ENCODE measurements around the gene CD9. TPM values are rescaled to one million over a fixed set of nuclear protein-coding genes. Genes with fewer than 3 reads are reported as not detected.

Gene CD9
- total and polyA plus RNA-seq, 2 donors (not counting 3 experiments of a cell fraction or from before 2014, with no cell fraction given): 379 to 1,225 TPM

GRCh38 chr12:6202846-6203245, 2.6 kb downstream of the CD9 start:
- H3K4me1 ChIP-seq (ENCODE audit: control insufficient read depth, extremely low read depth, insufficient read depth, low read length): peaks cover 57% of the 10 kb centered on the region
- DNase-seq (ENCODE audit: low read depth, low spot score) (no peak), FAIRE-seq (peak; percentile 72)
- BruUV-seq (replicated peaks): no TSS peak
- dilution Hi-C loops (cut with MboI; ENCODE audit: extremely low pct_ligation_motif_present, low sequenced_read_pairs): no loop called here
- peaks cover 76% of the 10 kb centered on the region for H3K79me2 ChIP-seq (ENCODE audit: control insufficient read depth, insufficient read depth, low read length)
- CTCF ChIA-PET: interaction anchor here (0.6 to 4.1 kb wide), 10 partner anchors 11 to 92 kb away, joined by 3 to 31 read pairs (median 7); no protein-coding TSS in a partner anchor
- no peaks in the 10 kb centered on the region for H3K9me1 ChIP-seq (replicated peaks; ENCODE audit: control insufficient read depth, extremely low read depth, insufficient read depth, low read length)
- POLR2A ChIA-PET: interaction anchor here (0.5 to 1.7 kb wide), 4 partner anchors 13 to 75 kb away, joined by 3 to 5 read pairs (median 4); no protein-coding TSS in a partner anchor
- H3K36me3 ChIP-seq (ENCODE audit: control insufficient read depth in 2 of 2, extremely low read depth in 1 of 2, insufficient read depth in 2 of 2, low read length in 2 of 2): peaks cover 0 to 4% of the 10 kb centered on the region in 2 experiments
- no peaks in the 10 kb centered on the region for H4K20me1 ChIP-seq (replicated peaks; ENCODE audit: control insufficient read depth, extremely low read depth, insufficient read depth, low read length)
- no peaks in the 10 kb centered on the region for H3K27me3 ChIP-seq (ENCODE audit: control insufficient read depth in 2 of 2, insufficient read depth in 2 of 2, low read length in 2 of 2)
- intact Hi-C loops (cut with micrococcal nuclease): no loop called here
- peak overlapping the region; percentile 92 for H3K4me2 ChIP-seq (ENCODE audit: insufficient read depth, low read length)
- H3K9ac ChIP-seq (replicated peaks; ENCODE audit: extremely low read depth, insufficient read depth, low read length): peak overlapping the region; percentile 93
- H3K9me3 ChIP-seq (replicated peaks; ENCODE audit: control insufficient read depth, insufficient read depth, low read length): no peaks in the 10 kb centered on the region
- no peak for TF ChIP-seq GATA2 (IDR thresholded peaks at IDR 0.05; ENCODE audit: insufficient read depth, insufficient read length, low read depth, low read length)
- no peak overlapping the region for H2AFZ ChIP-seq (ENCODE audit: low read depth, low read length)
- peak overlapping the region; percentile 85 to 86 (median 86) for H3K4me3 ChIP-seq (replicated peaks in 1 of 3; ENCODE audit: insufficient read depth in 1 of 3, low read depth in 1 of 3, low read length in 3 of 3)
- peak overlapping the region; percentile 85 for H3K27ac ChIP-seq (ENCODE audit: insufficient read depth, low read depth, low read length)

- intact Hi-C loops (cut with micrococcal nuclease): no loop called here
- Histone ChIP-seq H3K9me3 (replicated peaks; ENCODE audit: control insufficient read depth, insufficient read depth, low read length) (no peaks in the 10 kb centered on the region), H2AFZ (ENCODE audit: low read depth, low read length) (no peak overlapping the region), H3K36me3 (ENCODE audit: control insufficient read depth in 2 of 2, extremely low read depth in 1 of 2, insufficient read depth in 2 of 2, low read length in 2 of 2) (peaks cover 0 to 4% of the 10 kb centered on the region in 2 experiments), H3K27me3 (ENCODE audit: control insufficient read depth in 2 of 2, insufficient read depth in 2 of 2, low read length in 2 of 2) (no peaks in the 10 kb centered on the region), H3K4me1 (ENCODE audit: control insufficient read depth, extremely low read depth, insufficient read depth, low read length) (peaks cover 57% of the 10 kb centered on the region), H4K20me1 (replicated peaks; ENCODE audit: control insufficient read depth, extremely low read depth, insufficient read depth, low read length) (no peaks in the 10 kb centered on the region), H3K4me2 (ENCODE audit: insufficient read depth, low read length) (peak overlapping the region; percentile 92), H3K79me2 (ENCODE audit: control insufficient read depth, insufficient read depth, low read length) (peaks cover 84% of the 10 kb centered on the region), H3K27ac (ENCODE audit: insufficient read depth, low read depth, low read length) (peak overlapping the region; percentile 85), H3K9ac (replicated peaks; ENCODE audit: extremely low read depth, insufficient read depth, low read length) (peak overlapping the region; percentile 93), H3K4me3 (replicated peaks in 1 of 3; ENCODE audit: insufficient read depth in 1 of 3, low read depth in 1 of 3, low read length in 3 of 3) (peak overlapping the region; percentile 85 to 86 (median 86)), H3K9me1 (replicated peaks; ENCODE audit: control insufficient read depth, extremely low read depth, insufficient read depth, low read length) (no peaks in the 10 kb centered on the region)
- POLR2A ChIA-PET: interaction anchor here (1.3 to 1.7 kb wide), 2 partner anchors 12 to 37 kb away, joined by 3 to 4 read pairs; no protein-coding TSS in a partner anchor
- BruUV-seq (replicated peaks): no TSS peak
- DNase-seq (ENCODE audit: low read depth, low spot score): no peak
- CTCF ChIA-PET: interaction anchor here (0.6 to 2.9 kb wide), 7 partner anchors 8 to 111 kb away, joined by 3 to 25 read pairs (median 5); no protein-coding TSS in a partner anchor
- dilution Hi-C loops (cut with MboI; ENCODE audit: extremely low pct_ligation_motif_present, low sequenced_read_pairs): no loop called here
- TF ChIP-seq, protein P1, sequence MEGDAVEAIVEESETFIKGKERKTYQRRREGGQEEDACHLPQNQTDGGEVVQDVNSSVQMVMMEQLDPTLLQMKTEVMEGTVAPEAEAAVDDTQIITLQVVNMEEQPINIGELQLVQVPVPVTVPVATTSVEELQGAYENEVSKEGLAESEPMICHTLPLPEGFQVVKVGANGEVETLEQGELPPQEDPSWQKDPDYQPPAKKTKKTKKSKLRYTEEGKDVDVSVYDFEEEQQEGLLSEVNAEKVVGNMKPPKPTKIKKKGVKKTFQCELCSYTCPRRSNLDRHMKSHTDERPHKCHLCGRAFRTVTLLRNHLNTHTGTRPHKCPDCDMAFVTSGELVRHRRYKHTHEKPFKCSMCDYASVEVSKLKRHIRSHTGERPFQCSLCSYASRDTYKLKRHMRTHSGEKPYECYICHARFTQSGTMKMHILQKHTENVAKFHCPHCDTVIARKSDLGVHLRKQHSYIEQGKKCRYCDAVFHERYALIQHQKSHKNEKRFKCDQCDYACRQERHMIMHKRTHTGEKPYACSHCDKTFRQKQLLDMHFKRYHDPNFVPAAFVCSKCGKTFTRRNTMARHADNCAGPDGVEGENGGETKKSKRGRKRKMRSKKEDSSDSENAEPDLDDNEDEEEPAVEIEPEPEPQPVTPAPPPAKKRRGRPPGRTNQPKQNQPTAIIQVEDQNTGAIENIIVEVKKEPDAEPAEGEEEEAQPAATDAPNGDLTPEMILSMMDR (IDR thresholded peaks at IDR 0.05; ENCODE audit: extremely low read depth in 1 of 2, insufficient read depth in 1 of 2, low read depth in 1 of 2, low read length in 2 of 2): no peak
- peak; percentile 21 for TF ChIP-seq POLR2A (IDR thresholded peaks at IDR 0.05; ENCODE audit: low read depth, low read length)
- TF ChIP-seq EZH2 (IDR thresholded peaks at IDR 0.05; ENCODE audit: borderline replicate concordance, low read depth, low read length, severe bottlenecking): no peak
- peak; percentile 4 for TF ChIP-seq POLR2AphosphoS5 (IDR thresholded peaks at IDR 0.05; ENCODE audit: insufficient read depth, low read depth, low read length)
- TF ChIP-seq, protein P2, sequence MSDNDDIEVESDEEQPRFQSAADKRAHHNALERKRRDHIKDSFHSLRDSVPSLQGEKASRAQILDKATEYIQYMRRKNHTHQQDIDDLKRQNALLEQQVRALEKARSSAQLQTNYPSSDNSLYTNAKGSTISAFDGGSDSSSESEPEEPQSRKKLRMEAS (IDR thresholded peaks at IDR 0.05; ENCODE audit: insufficient read depth, insufficient read length): no peak
- no peak for TF ChIP-seq FOS (IDR thresholded peaks at IDR 0.05; ENCODE audit: borderline replicate concordance, insufficient read depth, low read length)
- peak; percentile 24 for FAIRE-seq
These were observed 3.4 kb downstream of the CD9 start for GRCh38 chr12:6203601-6204000.
